HG02840 (cell line): ENCODE data around the gene ARL5A.
A peak's percentile ranks its signal among the peaks of the same experiment; 100 is the strongest.

Experiments used
- ATAC-seq: cut with Tn5 transposase; IDR thresholded peaks from one replicate; pipeline ENCODE4 v1.9.1; 2021; ENCODE audit warnings: mild to moderate bottlenecking, moderate library complexity, moderate number of reproducible peaks; ENCODE audit not compliant: unreplicated experiment, low FRiP score

ARL5A gene

DNA sequence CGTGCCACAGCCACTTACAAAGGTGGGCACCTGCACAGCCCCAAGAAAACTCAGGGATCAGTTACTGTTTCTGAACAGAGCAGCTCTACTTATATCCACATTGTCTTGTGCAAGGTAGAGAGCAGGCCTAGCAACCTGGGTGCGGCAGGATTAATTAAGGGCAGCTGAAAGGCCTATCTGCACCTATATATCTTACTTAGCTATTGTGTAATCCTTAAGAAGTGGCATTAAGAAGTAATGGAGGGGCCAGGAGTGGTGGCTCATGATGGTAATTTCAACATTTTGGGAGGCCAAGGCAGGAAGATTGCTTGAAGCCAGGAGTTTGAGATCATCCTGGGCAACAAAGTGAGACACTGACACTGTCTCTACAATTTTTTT, 12.8 kb upstream of the ARL5A start:
- ATAC-seq, result no peak

DNA sequence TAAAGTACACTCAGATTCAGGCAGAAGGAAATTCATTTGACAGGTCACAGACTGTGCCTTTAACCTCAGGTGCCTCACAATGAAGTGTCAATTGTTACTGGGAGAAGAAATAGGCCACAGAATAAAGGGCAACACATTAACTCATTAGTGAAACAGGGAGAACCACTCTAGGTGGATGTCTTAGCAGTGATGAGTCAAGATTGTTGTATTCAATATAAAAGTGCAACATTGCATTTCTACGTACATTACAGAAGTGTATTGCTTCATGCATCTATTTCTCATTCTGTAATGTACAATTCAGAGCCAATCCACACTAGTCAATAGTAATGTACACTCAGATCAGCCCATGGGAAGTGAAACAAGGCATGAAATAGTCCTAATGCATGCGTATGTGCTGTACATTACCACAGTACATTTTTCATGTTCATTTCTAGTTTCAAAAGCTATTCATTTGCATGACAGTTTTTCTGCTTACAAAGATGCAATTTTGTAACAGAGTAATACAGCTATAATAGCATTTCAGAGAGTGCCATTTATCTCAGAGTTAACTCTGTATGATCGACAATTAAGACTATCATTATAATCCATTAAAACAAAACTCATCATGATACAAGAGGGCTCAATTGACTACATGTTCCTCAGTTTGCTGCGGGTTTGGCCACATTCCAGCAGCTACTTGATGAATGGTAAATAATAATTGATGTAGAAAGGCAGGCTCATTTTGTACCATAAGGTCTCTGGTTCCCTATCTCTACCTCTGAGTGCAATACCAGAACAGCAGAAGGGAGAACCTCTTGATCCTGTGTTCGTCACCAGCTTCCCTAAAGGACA, 12.2 kb upstream of the ARL5A start:
- ATAC-seq, result peak; percentile 95

DNA sequence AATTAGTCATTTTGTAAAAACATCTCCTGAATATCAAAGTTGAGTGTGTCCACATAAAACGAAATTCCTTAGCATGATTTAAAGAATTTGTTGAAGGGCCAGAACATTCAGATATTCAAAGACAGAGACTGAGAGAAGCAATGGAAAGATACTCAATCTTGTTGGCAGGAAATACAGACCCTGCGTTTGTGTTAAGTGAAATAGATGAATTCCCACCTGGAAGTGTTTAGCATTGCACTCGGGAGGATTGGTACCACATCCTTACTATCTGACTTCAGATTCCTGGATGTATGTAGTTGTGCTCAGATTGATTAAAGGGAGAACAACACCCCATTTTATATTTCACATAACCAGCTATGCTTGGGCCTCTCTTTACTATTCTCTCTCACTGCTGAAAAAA, 9.7 kb upstream of the ARL5A start:
- ATAC-seq, result no peak

DNA sequence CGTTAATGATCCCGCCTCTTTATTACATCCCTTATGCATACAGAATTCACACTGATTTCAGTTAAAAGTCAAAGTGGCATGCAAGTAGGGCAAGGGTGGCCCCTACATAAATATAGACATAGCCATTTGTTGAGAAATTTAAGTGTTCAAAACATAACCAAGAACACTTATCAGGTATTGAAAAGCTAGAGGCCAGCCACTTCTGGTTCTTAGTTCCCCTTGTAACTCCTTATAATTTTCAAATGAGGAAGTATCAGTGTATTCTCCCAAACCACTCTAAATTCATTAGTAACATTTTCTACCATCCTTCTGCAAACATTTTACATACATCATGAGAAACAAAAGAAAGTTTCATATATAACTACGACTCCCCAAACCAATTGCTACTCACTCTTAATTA, 5.8 kb upstream of the ARL5A start:
- ATAC-seq, result no peak

DNA sequence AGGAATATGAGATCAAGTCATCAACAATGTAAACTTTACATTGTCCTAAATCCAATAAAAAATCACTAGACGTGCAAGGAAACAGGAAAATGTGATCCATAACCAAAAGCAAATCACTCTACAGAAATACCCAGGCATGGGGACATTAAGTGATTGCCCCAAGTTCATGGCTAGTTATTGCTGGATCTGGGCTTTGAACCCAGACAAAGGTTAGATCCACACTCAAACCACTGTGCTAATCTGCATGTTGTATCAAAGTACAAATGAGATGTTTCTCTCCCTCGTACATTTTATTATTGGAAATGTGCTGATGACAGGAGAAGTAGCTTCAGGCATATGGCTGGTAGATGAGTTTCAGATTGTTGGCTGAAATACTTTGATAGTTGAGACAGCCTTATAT, 2.7 kb upstream of the ARL5A start:
- no peak for ATAC-seq

DNA sequence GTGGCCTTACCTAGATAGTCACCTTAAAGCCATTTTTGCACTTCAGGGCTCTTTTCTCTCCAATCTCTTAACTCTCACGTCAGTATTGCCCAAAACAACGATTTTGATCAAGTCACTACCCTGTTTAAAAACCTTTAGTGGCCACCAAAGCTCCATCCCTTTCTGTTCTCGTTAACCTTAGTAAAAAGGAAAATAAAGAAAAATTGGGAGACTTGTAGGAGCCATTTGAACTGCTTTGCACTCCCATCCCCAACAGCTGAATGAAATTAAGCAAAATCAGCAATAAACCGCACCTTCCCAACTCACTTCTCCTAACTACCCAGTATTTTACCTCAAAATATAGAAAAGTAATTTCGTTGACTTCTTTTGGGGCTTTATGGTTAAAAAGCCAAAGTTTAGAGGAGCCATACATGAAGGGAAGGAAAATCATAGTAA, 686 bp upstream of the ARL5A start:
- ATAC-seq, result no peak

DNA sequence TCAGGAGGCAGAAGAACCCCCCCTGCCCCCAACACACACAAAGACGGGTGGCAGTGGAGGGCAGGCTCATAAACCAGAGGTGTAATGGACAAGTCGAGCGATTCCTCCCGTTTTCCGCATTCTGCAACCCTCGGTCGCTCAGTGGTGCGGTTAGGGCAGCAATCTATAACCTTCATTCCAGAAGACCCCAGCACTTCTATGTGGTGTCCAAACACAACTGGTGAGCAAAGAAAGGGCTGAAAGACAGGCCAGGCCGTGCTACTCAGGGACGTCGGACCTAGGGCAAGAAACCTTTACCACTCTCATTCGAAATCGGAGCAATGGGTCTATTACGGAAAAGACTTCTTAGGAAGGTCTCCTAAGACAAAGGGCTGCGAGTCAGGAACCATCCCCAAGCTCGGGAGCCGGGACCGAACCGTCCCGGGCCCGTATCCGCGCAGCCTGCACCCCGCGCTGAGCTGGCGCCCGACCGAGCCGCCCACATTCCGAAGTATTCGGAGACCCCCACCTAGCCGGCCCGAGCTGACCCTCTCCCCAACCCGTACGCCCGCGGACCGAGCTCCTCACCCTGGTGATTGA, 568 bp downstream of the ARL5A start:
- ATAC-seq, result peak; percentile 23

DNA sequence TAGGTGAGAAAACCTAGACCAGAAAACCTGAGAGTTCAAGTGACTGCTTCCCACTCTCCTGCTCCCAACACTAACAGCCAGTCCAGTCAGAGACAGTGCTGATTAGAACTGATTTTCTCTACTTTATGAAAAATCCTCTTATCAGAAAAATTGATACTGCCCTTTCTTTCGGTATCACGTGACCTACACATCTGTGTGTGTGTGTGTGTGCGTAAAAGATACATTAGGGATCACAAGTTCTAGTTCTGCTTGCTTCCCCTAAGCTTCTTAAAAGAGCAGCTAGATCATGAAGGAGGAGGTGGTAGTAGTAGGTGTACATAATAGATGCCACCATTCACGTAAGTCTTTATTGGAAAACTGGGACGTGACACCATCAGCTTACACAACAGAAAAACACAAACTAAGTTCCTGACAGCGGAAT, 1.5 kb downstream of the ARL5A start:
- no peak for ATAC-seq

DNA sequence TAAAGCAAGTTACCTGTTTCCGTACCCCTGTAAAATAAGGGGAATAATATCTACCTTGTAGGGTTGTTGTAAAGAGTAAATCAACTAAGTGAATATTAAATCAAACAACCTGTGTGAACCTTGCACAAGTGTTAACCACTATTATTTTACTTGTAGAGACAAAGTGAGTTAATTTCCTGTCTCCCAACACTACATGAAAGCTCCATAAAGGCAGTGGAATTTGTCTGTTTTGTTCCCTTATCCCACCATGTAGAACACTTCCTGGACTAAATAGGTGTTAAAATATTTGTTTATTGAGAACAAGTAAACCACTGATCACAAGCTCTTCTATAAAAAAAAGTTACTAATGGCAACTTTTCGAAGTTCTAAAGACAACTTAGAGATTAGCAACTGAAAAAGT, 3.3 kb downstream of the ARL5A start:
- ATAC-seq, result no peak

DNA sequence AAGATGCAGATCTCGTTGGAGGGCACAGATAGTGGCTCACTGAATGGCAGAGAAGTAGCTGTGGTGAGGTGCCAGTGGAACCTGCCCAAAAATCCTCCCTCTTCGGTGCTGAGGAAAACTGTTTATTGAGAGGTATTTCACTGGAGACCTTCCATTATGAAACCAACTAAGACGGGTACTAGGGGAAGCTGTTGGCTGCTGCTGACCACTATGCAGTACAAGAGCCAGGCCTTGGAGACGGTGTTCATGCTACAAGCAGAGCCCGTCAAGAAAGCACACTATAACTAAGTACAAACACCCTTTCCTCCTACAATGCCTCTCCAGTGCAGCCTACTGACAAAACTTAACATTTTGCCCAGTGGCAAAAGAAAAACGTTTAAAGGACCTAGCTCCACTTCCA, 4.6 kb downstream of the ARL5A start:
- ATAC-seq, result no peak

DNA sequence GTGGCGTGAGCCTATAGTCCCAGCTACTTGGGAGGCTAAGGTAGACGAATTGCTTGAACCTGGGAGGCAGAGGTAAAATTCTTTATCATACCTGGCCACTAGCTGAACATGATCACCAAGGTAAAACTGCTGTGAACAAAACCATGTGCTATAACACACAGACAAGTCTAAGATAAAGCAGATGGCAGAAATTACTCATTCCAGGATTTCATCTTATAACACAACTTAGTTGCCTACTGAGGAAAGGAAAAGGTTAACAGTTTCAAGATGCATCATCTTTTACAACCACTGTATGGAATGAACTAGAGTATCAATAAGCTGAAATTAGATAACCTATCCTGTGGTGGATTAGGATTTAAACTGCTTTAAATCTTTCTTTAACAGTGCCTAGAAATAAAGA, 8.3 kb downstream of the ARL5A start:
- ATAC-seq, result peak; percentile 69

DNA sequence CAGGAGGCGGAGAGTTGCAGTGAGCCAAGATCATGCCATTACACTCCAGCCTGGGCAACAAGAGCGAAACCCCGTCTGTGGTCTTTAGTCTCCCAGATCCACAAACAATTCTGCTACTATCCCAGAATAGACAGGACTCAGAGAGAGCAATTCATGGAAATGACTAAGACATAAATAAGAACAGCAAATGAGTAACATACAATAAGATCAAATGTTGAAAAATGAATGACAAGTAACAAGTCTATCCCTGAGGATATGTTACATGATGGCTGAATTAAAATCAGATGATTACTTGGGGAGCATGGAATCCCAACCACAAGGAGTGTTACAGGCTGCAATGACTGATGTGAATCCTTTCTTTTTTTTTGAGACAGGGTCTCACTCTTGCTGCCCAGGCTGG, 10.3 kb downstream of the ARL5A start:
- ATAC-seq, result no peak

DNA sequence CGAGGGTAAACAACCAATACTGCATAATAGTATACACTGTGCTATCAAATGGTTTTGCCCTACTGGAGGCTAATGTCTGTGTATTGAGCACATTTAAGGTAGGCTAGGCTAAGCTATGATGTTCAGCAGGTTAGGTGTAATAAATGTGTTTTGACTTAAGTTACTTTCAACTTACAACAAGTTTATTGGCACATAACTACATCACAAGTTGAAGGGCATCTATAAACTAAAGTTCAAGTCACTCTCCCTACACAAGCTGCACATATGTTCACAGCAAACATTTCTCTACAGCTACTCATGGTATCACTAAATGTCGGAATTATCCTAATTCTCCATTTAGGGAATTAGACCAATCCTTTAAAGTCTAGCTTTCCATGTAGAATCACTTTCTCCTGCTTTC, 11.4 kb downstream of the ARL5A start:
- ATAC-seq, result no peak

DNA sequence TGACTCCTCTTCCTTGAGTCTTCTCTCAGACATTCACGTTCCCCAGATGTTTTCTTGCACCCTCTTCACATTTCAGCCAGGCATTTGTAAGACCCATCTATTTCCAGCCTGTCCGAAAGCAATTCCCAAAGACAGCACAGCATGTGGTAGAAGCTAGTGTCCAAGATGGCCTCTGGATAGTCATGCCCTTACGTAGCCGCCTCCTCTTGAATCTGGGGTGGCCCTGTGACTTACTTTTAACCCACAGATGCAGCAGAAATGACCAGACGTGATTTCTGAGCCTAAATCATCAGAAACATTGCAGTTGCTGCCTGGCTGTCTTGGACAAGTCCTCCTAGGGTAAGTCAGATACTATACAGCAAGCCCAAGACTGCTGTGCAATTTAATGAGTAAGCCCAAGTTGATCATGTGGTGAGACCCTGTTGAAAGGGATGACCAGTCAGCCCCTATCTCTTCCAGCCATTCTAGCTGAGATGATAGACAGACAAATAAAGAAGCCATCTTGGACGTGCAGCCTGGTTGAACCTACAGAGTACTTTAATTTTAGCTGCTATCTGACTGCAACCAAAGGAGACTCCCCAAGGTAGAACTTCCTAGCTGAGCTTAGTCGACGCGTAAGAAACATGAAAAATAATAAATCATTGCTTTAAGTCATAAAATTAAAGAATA, 12.3 kb downstream of the ARL5A start:
- no peak for ATAC-seq

DNA sequence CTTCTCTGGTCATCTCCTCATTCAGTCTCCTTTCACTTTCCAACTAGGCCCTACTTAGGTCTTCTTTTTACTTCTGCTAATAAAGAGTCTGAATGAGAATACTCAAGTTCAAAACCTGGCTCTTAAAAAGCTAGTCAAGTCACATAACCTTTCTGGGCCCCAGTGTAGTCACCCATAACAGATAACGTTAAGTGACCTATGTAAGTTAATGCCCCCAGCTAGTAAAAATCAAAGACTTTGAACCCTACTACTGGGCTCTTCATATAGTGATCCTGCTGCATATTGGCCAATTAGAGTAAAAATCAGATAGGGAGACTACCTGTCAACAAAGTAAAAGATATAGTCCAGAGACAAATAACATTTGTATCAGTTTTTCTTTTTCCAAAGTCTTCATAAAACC, 17.7 kb downstream of the ARL5A start:
- ATAC-seq, result no peak

DNA sequence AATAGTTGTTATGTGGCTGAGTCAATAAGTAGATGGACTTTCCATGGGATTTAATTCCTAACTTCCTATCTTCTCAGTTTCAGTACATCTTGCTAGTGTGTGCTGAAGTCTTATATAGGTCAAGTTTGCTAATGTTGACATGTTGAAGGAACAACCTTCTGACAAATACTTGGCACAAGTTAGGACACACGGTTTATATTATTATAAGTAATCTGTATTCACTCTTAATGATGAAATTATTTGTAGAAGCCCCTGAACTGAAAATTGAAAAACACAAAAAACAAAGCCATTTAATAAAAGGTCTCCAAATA, 19.2 kb downstream of the ARL5A start:
- ATAC-seq, result no peak

DNA sequence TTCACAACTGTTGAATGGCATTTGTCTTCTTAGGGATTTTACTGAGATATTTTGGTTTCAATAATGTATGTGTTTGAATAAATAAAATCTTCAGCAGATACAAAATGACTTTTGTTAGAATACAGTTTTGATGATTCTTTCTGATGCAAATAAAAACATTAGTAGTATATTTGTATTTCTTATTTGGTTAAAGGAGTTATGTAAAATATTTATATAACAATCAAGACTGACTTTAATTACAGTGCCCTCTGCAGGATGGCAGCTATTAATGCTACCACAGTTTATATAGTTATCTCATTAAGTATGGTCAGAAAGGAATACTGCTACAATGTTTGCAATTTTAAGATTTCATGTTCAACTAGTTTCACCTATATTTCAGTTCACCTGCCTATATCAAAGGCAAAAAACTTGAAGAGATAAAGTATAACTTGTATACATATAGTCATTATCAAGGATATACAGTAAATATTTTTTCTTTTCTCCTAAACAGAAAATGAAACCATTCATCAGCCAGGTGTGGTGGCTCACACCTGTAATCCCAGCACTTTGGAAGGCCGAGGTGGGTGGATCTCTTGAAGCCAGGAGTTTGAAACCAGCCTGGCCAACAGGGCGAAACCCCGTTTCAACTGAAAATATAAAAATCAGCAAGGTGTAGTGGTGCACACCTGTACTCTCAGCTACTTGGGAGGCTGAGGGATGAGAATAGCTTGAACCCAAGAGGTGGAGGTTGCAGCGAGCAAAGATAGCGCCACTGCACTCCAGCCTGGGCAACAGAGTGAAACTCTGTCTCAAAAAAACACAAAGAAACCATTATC, 19.8 kb downstream of the ARL5A start:
- peak; percentile 56 for ATAC-seq

DNA sequence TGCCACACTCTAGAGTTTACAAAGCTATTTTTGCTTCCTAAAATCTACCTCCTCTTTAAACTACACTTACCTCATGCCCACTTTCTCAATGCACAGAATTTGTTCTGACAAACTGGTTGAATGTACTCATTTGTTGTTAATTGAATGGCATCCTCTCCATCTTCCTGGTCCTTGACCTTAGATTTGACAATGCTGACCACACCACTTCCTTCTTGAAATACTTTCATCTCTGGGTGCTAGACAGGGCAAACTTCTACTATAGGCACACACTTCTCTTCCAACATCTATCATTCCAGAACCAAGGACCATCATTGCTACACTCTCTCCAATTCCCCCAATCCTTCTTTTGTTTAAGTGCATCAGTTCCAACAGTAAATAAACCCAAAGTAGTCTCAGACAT, 22.3 kb downstream of the ARL5A start:
- ATAC-seq, result no peak

DNA sequence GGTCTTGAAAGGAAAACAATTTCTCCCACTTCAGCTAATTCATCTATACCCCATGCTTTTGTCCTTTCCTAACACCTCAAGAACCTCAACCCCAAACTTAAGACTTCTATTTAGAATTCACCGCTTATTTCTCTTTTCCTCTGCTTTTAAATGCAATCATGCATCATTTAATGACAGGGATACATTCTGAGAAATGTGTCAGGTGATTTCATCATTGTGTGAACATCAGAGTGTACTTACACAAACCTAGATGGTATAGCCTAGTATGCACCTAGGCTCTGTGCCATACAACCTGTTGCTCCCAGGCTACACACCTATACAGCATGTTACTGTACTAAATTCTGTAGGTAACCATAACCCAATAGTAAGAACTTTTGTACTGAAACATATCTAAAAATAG, 22.9 kb downstream of the ARL5A start:
- no peak for ATAC-seq

DNA sequence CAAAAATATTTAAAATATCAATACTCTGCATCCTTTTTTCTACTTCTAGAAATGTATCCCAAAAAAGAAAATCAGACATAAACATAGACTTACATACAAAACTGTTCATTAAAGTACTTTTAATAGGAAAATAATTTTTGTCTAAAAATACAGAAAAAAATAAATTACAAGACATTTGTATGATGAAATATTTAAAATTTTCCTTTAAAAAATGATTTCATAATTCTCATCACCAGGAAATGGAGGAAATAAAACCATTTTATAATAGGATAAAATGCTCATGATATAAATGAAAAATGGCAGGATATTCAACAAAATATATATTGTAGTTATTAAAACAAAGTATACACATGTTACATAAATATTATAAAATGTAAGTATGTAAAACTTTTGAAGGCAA, 24.4 kb downstream of the ARL5A start:
- ATAC-seq, result no peak

DNA sequence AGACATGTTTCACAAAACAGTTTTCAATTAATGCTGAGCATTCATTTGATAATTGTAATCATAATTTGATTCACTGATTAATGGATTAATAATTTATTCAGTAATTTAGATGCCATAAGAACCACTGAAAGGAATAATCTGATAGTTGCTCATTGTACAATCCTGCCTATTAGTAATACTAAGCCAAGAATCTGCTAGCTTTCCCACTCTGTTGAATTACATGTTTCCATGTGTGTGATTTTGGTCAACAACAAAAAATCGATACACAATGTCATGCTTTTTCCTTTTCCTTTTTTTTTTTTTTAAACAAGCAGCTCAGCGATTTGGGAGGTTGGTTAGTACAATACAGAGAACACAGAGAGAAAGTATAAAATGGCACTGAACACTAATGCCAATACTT, 25.9 kb downstream of the ARL5A start:
- ATAC-seq, result no peak
